HepG2 (cell line): ENCODE measurements around the gene FAAP100. TPM values are rescaled to one million over a fixed set of nuclear protein-coding genes. Genes with fewer than 3 reads are reported as not detected.

Source experiments
- ATAC-seq: fragments of 200-7000 bp; cut with Tn5 transposase; 3 replicates; pipeline ENCODE4 v1.9.1; 2020; ENCODE audit warnings: mild to moderate bottlenecking, moderate library complexity
- BruUV-seq: library from RNA; stranded (reverse); fragments of 400-500 nt; replicated peaks from 2 replicates; lab custom pipeline; 2021; lab: Mats Ljungman, UMichigan
- CTCF ChIA-PET: fragments of 300-600 bp; formaldehyde crosslinking; extraction: SDS; loops from one replicate; lab custom pipeline; 2021; ENCODE audit warnings: low total read pairs, inconsistent platforms, low intra/inter-chr PET ratio; lab: Yijun Ruan, JAX
- POLR2A ChIA-PET: fragments of 350-600 bp; sonication (Branson Sonifier 250); formaldehyde crosslinking; loops from one replicate; lab custom pipeline; 2020; ENCODE audit warnings: antibody characterized with exemption, inconsistent platforms; lab: Yijun Ruan, JAX
- DNase-seq: peaks from one replicate; pipeline ENCODE4 v3.0.0-alpha.2; 2015; ENCODE audit warnings: low spot score
- FAIRE-seq: peaks from 3 replicates; lab custom pipeline; 2011; peaks lifted over from hg19 to GRCh38; lab: Jason Lieb, UNC
- H2AFZ ChIP-seq: one replicate; pipeline ENCODE4 v1.6.1; 2011; ENCODE audit warnings: low read length, inconsistent platforms
- H3K27ac ChIP-seq: fragments of 300-600 bp; 3 replicates; pipeline ENCODE4 v1.8.0; 2011; ENCODE audit warnings: mixed run types, mild to moderate bottlenecking, mixed read lengths, low read length, inconsistent platforms; ENCODE audit not compliant: insufficient read depth; ENCODE audit errors: extremely low read length
- H3K27me3 ChIP-seq, 2 experiments: fragments of 200-600 bp in 1 of 2; 2 replicates in 1 of 2; 3 replicates in 1 of 2; pipeline versions ENCODE4 v1.6.0 to v1.8.0; 2011; ENCODE audit warnings: low read length in 2 of 2, mild to moderate bottlenecking in 2 of 2, moderate library complexity in 2 of 2, inconsistent platforms in 1 of 2; ENCODE audit not compliant: insufficient read depth in 2 of 2, control insufficient read depth in 1 of 2
- H3K36me3 ChIP-seq, 2 experiments: fragments of 200-600 bp in 1 of 2; replicated peaks in 1 of 2; 2 replicates in 1 of 2; 3 replicates in 1 of 2; pipeline versions ENCODE4 v1.5.1 to v1.8.0; 2011; ENCODE audit warnings: low read length in 2 of 2, inconsistent platforms in 1 of 2; ENCODE audit not compliant: insufficient read depth in 2 of 2, control insufficient read depth in 1 of 2
- H3K4me1 ChIP-seq: 2 replicates; pipeline ENCODE4 v1.5.1; 2012; ENCODE audit warnings: low read length, inconsistent platforms; ENCODE audit not compliant: insufficient read depth
- H3K4me2 ChIP-seq: 2 replicates; pipeline ENCODE4 v1.6.0; 2011; ENCODE audit warnings: low read depth, low read length, inconsistent platforms
- H3K4me3 ChIP-seq, 3 experiments: fragments of 200-600 bp in 1 of 3; sonication (generic), shearing (Covaris generic) in 1 of 3; replicated peaks in 1 of 3; 2 replicates each; pipeline ENCODE4 v1.5.1; 2011 to 2016; ENCODE audit warnings: low read length in 3 of 3, inconsistent platforms in 2 of 3, low read depth in 2 of 3, mild to moderate bottlenecking in 2 of 3, control low read depth in 1 of 3, mixed read lengths in 1 of 3; ENCODE audit not compliant: insufficient read depth in 1 of 3
- H3K79me2 ChIP-seq: one replicate; pipeline ENCODE4 v1.6.1; 2011; ENCODE audit warnings: low read length, inconsistent platforms; ENCODE audit not compliant: insufficient read depth
- H3K9ac ChIP-seq: 2 replicates; pipeline ENCODE4 v1.6.0; 2011; ENCODE audit warnings: mild to moderate bottlenecking, low read depth, low read length, inconsistent platforms; ENCODE audit not compliant: insufficient read depth
- H3K9me3 ChIP-seq: 2 replicates; pipeline ENCODE4 v1.5.1; 2012; ENCODE audit warnings: mild to moderate bottlenecking, low read length
- H4K20me1 ChIP-seq: 2 replicates; pipeline ENCODE4 v1.6.0; 2011; ENCODE audit warnings: inconsistent platforms, mild to moderate bottlenecking, low read length, moderate library complexity; ENCODE audit not compliant: insufficient read depth
- AGO1 ChIP-seq: fragments of 200-400 bp; formaldehyde crosslinking; IDR thresholded peaks from 2 replicates; pipeline ENCODE4 v1.6.1; 2017; ENCODE audit warnings: mild to moderate bottlenecking, low read depth, low read length, moderate library complexity; ENCODE audit not compliant: poor library complexity, severe bottlenecking
- ATF4 ChIP-seq, 2 experiments: fragments of 450-650 bp in 1 of 2; sonication (generic) in 1 of 2; formaldehyde crosslinking; IDR thresholded peaks; 2 replicates each; pipeline versions ENCODE4 v1.5.0 to v1.8.0; 2020 to 2022; ENCODE audit warnings: mild to moderate bottlenecking in 1 of 2, missing genetic modification reagents in 1 of 2
- BHLHE40 ChIP-seq: IDR thresholded peaks from 2 replicates; pipeline ENCODE4 v1.6.1; 2011; ENCODE audit warnings: low read length, improper control_type of control experiment
- CBFB ChIP-seq: sonication (generic); formaldehyde crosslinking; IDR thresholded peaks from 2 replicates; pipeline ENCODE4 v1.4.0; 2020; ENCODE audit warnings: missing genetic modification reagents
- ELF3 ChIP-seq: IDR thresholded peaks from 2 replicates; pipeline ENCODE4 v1.6.1; 2016; ENCODE audit warnings: missing genetic modification reagents, missing compliant biosample characterization
- HOMEZ ChIP-seq: IDR thresholded peaks from 2 replicates; pipeline ENCODE4 v1.6.1; 2016; ENCODE audit warnings: low read depth
- MAF1 ChIP-seq: sonication (generic); formaldehyde crosslinking; IDR thresholded peaks from 2 replicates; pipeline ENCODE4 v1.5.0; 2020; ENCODE audit warnings: missing genetic modification reagents, borderline replicate concordance
- MAX ChIP-seq: IDR thresholded peaks from 2 replicates; pipeline ENCODE4 v1.6.1; 2012; ENCODE audit warnings: inconsistent platforms
- MXD3 ChIP-seq: IDR thresholded peaks from 2 replicates; pipeline ENCODE4 v1.6.1; 2016; ENCODE audit warnings: mild to moderate bottlenecking, missing biosample characterization, missing genetic modification reagents
- PHF20 ChIP-seq: sonication (generic); formaldehyde crosslinking; IDR thresholded peaks from 2 replicates; pipeline ENCODE4 v1.5.0; 2020; ENCODE audit warnings: mild to moderate bottlenecking, missing genetic modification reagents
- PPARG ChIP-seq: conservative IDR thresholded peaks from 2 replicates; pipeline ENCODE4 v1.6.1; 2016; ENCODE audit warnings: missing biosample characterization, missing genetic modification reagents
- PRDM10 ChIP-seq: sonication (generic); formaldehyde crosslinking; IDR thresholded peaks from 2 replicates; pipeline ENCODE4 v1.4.0; 2020; ENCODE audit warnings: low read depth, missing genetic modification reagents
- RARA ChIP-seq: IDR thresholded peaks from 2 replicates; pipeline ENCODE4 v1.6.1; 2016; ENCODE audit warnings: missing genetic modification reagents, missing compliant biosample characterization
- TCF12 ChIP-seq, 2 experiments: fragments of 450-650 bp in 1 of 2; sonication (generic) in 1 of 2; formaldehyde crosslinking in 1 of 2; IDR thresholded peaks; 2 replicates each; pipeline versions ENCODE4 v1.6.1 to v1.8.0; 2017 to 2022; ENCODE audit warnings: antibody characterized with exemption in 1 of 2, mild to moderate bottlenecking in 1 of 2, missing genetic modification reagents in 1 of 2, moderate library complexity in 1 of 2
- ZNF670 ChIP-seq: sonication (generic); formaldehyde crosslinking; IDR thresholded peaks from 2 replicates; pipeline ENCODE4 v1.8.0; 2022; ENCODE audit warnings: mild to moderate bottlenecking, missing genetic modification reagents, borderline replicate concordance
- ZNF883 ChIP-seq: sonication (generic); formaldehyde crosslinking; IDR thresholded peaks from 2 replicates; pipeline ENCODE4 v1.5.1; 2020; ENCODE audit warnings: mild to moderate bottlenecking, missing genetic modification reagents; ENCODE audit errors: not compliant biosample characterization
- WGBS: methylation state at CpG from one replicate; pipeline ENCODE4 v1.1.6; 2017; ENCODE audit warnings: low lambda C conversion rate; 5-methylcytosine and 5-hydroxymethylcytosine counted together
- in situ Hi-C: cut with HindIII; loops from 2 replicates; pipeline ENCODE4 v1.10.0; 2017; ENCODE audit warnings: low pct_unique_long_range_greater_than_20kb; ENCODE audit not compliant: extremely low pct_ligation_motif_present
- intact Hi-C: fragments of 100-400 bp; cut with micrococcal nuclease; formaldehyde crosslinking; loops from one replicate; pipeline ENCODE4 v1.10.0; 2022; ENCODE audit not compliant: unreplicated experiment
- polyA plus RNA-seq, 8 experiments: library from polyadenylated mRNA; depleted of rRNA in 3 of 8; stranded (reverse) in 7 of 8; unstranded in 1 of 8; fragments of >200 nt; fragmentation: Illumina TruSeq in 4 of 8; extraction: Trizol in 4 of 8; gene quantifications; 2 replicates each; pipeline versions ENCODE4 v1.2.1 to v1.2.3, GENCODE V29; 2011 to 2016; ENCODE audit warnings: low read depth in 4 of 8, missing spikeins in 1 of 8, mixed read lengths in 1 of 8; ENCODE audit not compliant: insufficient read depth in 1 of 8
- total RNA-seq, 5 experiments: library from RNA; depleted of rRNA; stranded (reverse); fragments of >200 nt; fragmentation: Illumina TruSeq; extraction: Trizol; gene quantifications; 2 replicates each; pipeline ENCODE4 v1.2.3, GENCODE V29; 2016; ENCODE audit warnings: low read depth in 1 of 5

Gene FAAP100
- total and polyA plus RNA-seq, 2 of the 13 experiments (the other 11 are each of a cell fraction or from before 2014, with no cell fraction given) = 7.6 to 20.8 TPM

- 0% methylated on average over 9 of the region's 34 CpGs for WGBS
- H3K4me3 ChIP-seq = peak overlapping the region; percentile 54 to 88 (median 75)
- FAIRE-seq = no peak
- peaks cover 26% of the 10 kb centered on the region for H3K79me2 ChIP-seq
- H3K4me1 ChIP-seq = peaks cover 55% of the 10 kb centered on the region
- H4K20me1 ChIP-seq = peaks cover 29% of the 10 kb centered on the region
- CTCF ChIA-PET = no interaction called here
- peak overlapping the region; percentile 99 for H3K9ac ChIP-seq
- no TSS peak for BruUV-seq
- peaks cover 14 to 23% of the 10 kb centered on the region in 2 experiments for H3K36me3 ChIP-seq
- no peak overlapping the region for H2AFZ ChIP-seq
- POLR2A ChIA-PET = interaction anchor here (0.6 to 4.3 kb wide), 9 partner anchors 9 to 275 kb away, joined by 3 to 27 read pairs (median 4); partner anchors contain the start of genes BAHCC1, FAAP100, NDUFAF8 and TEPSIN
- ATAC-seq = no peak
- DNase-seq = no peak
- peak overlapping the region; percentile 97 for H3K4me2 ChIP-seq
- peak overlapping the region; percentile 86 for H3K27ac ChIP-seq
- intact Hi-C loops = loop anchor here (10.0 kb wide), 1 partner anchor 120 kb away; the partner anchor contains the start of gene BAHCC1
- no peaks in the 10 kb centered on the region for H3K9me3 ChIP-seq
- in situ Hi-C loops = no loop called here
- no peaks in the 10 kb centered on the region; a peak in 1 of 5 replicates for H3K27me3 ChIP-seq
- TF ChIP-seq ELF3 (peak; percentile 54; the same call in 1 of the 2 replicates), MAX (peak; percentile 65), RARA (CRISPR knock-in tag) (no peak), PHF20 (CRISPR knock-in tag) (0 out of 2 replicates have a peak, but pooled peaks have one; percentile 0), ZNF670 (CRISPR knock-in tag) (no peak), HOMEZ (CRISPR knock-in tag) (0 out of 2 replicates have a peak, but pooled peaks have one; percentile 12), PRDM10 (0 out of 2 replicates have a peak, but pooled peaks have one; percentile 6), ATF4 (CRISPR knock-in tag; IDR thresholded peaks at IDR 0.05) (0 out of 4 replicates have a peak, but pooled peaks of 1 of the 2 experiments have one; percentile 30), TCF12 (IDR thresholded peaks at IDR 0.05) (no peak), TCF12 (CRISPR knock-in tag; IDR thresholded peaks at IDR 0.05) (no peak), PPARG (CRISPR knock-in tag) (no peak), MAF1 (CRISPR knock-in tag) (no peak), AGO1 (no peak), BHLHE40 (0 out of 2 replicates have a peak, but pooled peaks have one; percentile 14), ZNF883 (no peak), CBFB (CRISPR knock-in tag) (0 out of 2 replicates have a peak, but pooled peaks have one; percentile 23), MXD3 (CRISPR knock-in tag) (no peak)
Observed at GRCh38 chr17:81514489-81514738, 37.7 kb downstream of the FAAP100 start.
